Mucosa of descending colon (tissue), 3 donors: ENCODE results near the gene THSD7A. TPM values are rescaled to one million over a fixed set of nuclear protein-coding genes. Genes with fewer than 3 reads are reported as not detected.
A peak's percentile ranks its signal among the peaks of the same experiment; 100 is the strongest.

Experiments used
- ATAC-seq: fragments of 200-7000 bp; cut with Tn5 transposase; one replicate; pipeline ENCODE4 v1.9.1; 2020; ENCODE audit warnings: mild to moderate bottlenecking, moderate library complexity
- DNase-seq, 3 donors: peaks; one replicate each; pipeline ENCODE4 v3.0.0-alpha.2; 2020
- H3K36me3 ChIP-seq: fragments of 200-600 bp; one replicate; pipeline ENCODE4 v1.8.0; 2021; ENCODE audit warnings: low read depth, mild to moderate bottlenecking
- H3K4me1 ChIP-seq: fragments of 200-600 bp; one replicate; pipeline ENCODE4 v1.8.0; 2021; ENCODE audit warnings: low read depth, mild to moderate bottlenecking
- H3K4me3 ChIP-seq: fragments of 200-600 bp; one replicate; pipeline ENCODE4 v1.8.0; 2021; ENCODE audit warnings: mild to moderate bottlenecking
- H3K9me3 ChIP-seq: fragments of 200-600 bp; one replicate; pipeline ENCODE4 v1.8.0; 2021; ENCODE audit warnings: mild to moderate bottlenecking
- CTCF ChIP-seq: fragments of 200-600 bp; IDR thresholded peaks from one replicate; pipeline ENCODE4 v1.8.0; 2022; ENCODE audit warnings: antibody characterized with exemption, mild to moderate bottlenecking
- intact Hi-C, 2 donors: fragments of 100-400 bp; cut with DNase I in 1 of 2; cut with micrococcal nuclease in 1 of 2; formaldehyde crosslinking; loops; one replicate each; pipeline versions ENCODE4 v1.11.0 to v1.11.1; 2022; cut with DNase I, micrococcal nuclease
- total RNA-seq, 3 donors: library from RNA; stranded (reverse); fragmentation: NEBNext Ultra II Directional in 2 of 3; extraction: Animal tissue kit (Norgen Biotek cat#: 25700) in 2 of 3; gene quantifications; one replicate each; pipeline versions ENCODE4 v1.2.1 to v1.2.4, GENCODE V29; 2021 to 2023
- donor health status: DM: no; HTN: no; CAD: no; lungs with moderate emphysema.
- donor health status: DM: no; HTN: no; CAD: no.
- donor health status: DM: no; HTN: yes; CAD: no.

The THSD7A gene
- total RNA-seq, 3 donors from 2014 or later: 1.0 to 5.4 (median 3.4) TPM

- DNase-seq (no peak), ATAC-seq (no peak)
- intact Hi-C loops: no loop called here
- H3K36me3 ChIP-seq: no peaks in the 10 kb centered on the region
- H3K4me1 ChIP-seq: no peaks in the 10 kb centered on the region
- no peak for TF ChIP-seq CTCF
- H3K9me3 ChIP-seq: peaks cover 16% of the 10 kb centered on the region
- no peak overlapping the region for H3K4me3 ChIP-seq
Measured at GRCh38 chr7:11415101-11415500, 416.9 kb downstream of the THSD7A start.

- DNase-seq (no peak), ATAC-seq (no peak)
- no peaks in the 10 kb centered on the region for H3K36me3 ChIP-seq
- intact Hi-C loops: no loop called here
- H3K9me3 ChIP-seq: peaks cover 13% of the 10 kb centered on the region
- no peak for TF ChIP-seq CTCF
- no peaks in the 10 kb centered on the region for H3K4me1 ChIP-seq
- H3K4me3 ChIP-seq: no peak overlapping the region
Measured at GRCh38 chr7:11413901-11414300, 418.1 kb downstream of the THSD7A start.

- Histone ChIP-seq H3K4me3 (no peak overlapping the region), H3K4me1 (no peaks in the 10 kb centered on the region), H3K9me3 (peaks cover 13% of the 10 kb centered on the region), H3K36me3 (no peaks in the 10 kb centered on the region)
- ATAC-seq: no peak
- no peak for DNase-seq
- intact Hi-C loops: no loop called here
- TF ChIP-seq CTCF: no peak
Measured at GRCh38 chr7:11412036-11412435, 420.0 kb downstream of the THSD7A start.

GRCh38 chr7:11410656-11411644 is 421.0 kb downstream of the THSD7A start:
- ATAC-seq (no peak), DNase-seq (no peak)
- intact Hi-C loops: no loop called here
- Histone ChIP-seq H3K4me3 (no peak overlapping the region), H3K4me1 (no peaks in the 10 kb centered on the region), H3K9me3 (peaks cover 13% of the 10 kb centered on the region), H3K36me3 (no peaks in the 10 kb centered on the region)
- no peak for TF ChIP-seq CTCF

GRCh38 chr7:11404355-11404754 is 427.6 kb downstream of the THSD7A start:
- ATAC-seq (peak; percentile 19), DNase-seq (peak in 1 of 3 donors; percentile 7)
- TF ChIP-seq CTCF: no peak
- H3K9me3 ChIP-seq: no peaks in the 10 kb centered on the region
- H3K4me1 ChIP-seq: no peaks in the 10 kb centered on the region
- no peak overlapping the region for H3K4me3 ChIP-seq
- H3K36me3 ChIP-seq: no peaks in the 10 kb centered on the region
- intact Hi-C loops: no loop called here
